ENCODE measurements around the gene OR4D6.

DNA sequence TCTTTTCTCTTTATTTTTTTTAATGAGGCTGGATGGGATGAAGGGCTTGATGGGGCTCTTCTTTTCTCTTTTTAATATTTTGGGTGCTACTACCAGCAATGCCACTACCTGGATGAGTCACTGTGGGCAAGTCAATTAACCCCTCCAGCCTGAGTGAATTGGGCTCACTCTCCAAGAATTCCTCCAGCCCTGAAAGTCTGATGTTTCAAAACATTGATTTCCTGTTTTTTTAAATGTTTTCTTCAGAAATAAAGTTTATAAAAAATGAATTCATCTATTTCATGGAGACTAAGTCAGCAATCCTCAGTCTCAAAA is 29.7 kb upstream of the OR4D6 start:
- TF ChIP-seq, protein P1, sequence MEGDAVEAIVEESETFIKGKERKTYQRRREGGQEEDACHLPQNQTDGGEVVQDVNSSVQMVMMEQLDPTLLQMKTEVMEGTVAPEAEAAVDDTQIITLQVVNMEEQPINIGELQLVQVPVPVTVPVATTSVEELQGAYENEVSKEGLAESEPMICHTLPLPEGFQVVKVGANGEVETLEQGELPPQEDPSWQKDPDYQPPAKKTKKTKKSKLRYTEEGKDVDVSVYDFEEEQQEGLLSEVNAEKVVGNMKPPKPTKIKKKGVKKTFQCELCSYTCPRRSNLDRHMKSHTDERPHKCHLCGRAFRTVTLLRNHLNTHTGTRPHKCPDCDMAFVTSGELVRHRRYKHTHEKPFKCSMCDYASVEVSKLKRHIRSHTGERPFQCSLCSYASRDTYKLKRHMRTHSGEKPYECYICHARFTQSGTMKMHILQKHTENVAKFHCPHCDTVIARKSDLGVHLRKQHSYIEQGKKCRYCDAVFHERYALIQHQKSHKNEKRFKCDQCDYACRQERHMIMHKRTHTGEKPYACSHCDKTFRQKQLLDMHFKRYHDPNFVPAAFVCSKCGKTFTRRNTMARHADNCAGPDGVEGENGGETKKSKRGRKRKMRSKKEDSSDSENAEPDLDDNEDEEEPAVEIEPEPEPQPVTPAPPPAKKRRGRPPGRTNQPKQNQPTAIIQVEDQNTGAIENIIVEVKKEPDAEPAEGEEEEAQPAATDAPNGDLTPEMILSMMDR (IDR thresholded peaks at IDR 0.05) = no peak
- no peak for TF ChIP-seq POLR2A (IDR thresholded peaks at IDR 0.05)
